HCT116 (cell line): ENCODE results near the gene LAMB4.

Experiments
- ATF3 ChIP-seq: IDR thresholded peaks from 2 replicates; pipeline ENCODE4 v1.6.1; 2012
- CEBPB ChIP-seq: IDR thresholded peaks from 2 replicates; pipeline ENCODE4 v1.6.1; 2012; ENCODE audit warnings: low read depth
- EGR1 ChIP-seq: IDR thresholded peaks from 2 replicates; pipeline ENCODE4 v1.6.1; 2012; ENCODE audit warnings: low read depth
- ELF1 ChIP-seq: IDR thresholded peaks from 2 replicates; pipeline ENCODE4 v1.6.1; 2012; ENCODE audit warnings: low read depth, borderline replicate concordance
- EZH2 ChIP-seq: fragments of 200-600 bp; sonication (generic); IDR thresholded peaks from 2 replicates; pipeline ENCODE4 v1.6.1; 2017; ENCODE audit warnings: antibody characterized with exemption, mixed run types
- EZH2phosphoT487 ChIP-seq: fragments of 200-600 bp; IDR thresholded peaks from 2 replicates; pipeline ENCODE4 v1.6.1; 2018; ENCODE audit warnings: antibody characterized with exemption, borderline replicate concordance
- MAX ChIP-seq: IDR thresholded peaks from 2 replicates; pipeline ENCODE4 v1.6.1; 2012
- POLR2A ChIP-seq: IDR thresholded peaks from 2 replicates; pipeline ENCODE4 v1.7.0; 2011; ENCODE audit warnings: borderline replicate concordance; ENCODE audit not compliant: insufficient read depth, insufficient read length; ENCODE audit errors: extremely low read depth
- POLR2AphosphoS5 ChIP-seq: IDR thresholded peaks from 2 replicates; pipeline ENCODE4 v1.6.1; 2011; ENCODE audit warnings: mild to moderate bottlenecking, low read depth, low read length, moderate library complexity
- RAD21 ChIP-seq: IDR thresholded peaks from 2 replicates; pipeline ENCODE4 v1.6.1; 2012; ENCODE audit warnings: low read depth, mild to moderate bottlenecking
- ZFX ChIP-seq: fragments of 450-650 bp; IDR thresholded peaks from 2 replicates; pipeline ENCODE4 v1.6.1; 2017
- TF ChIP-seq, protein P1 (sequence below): IDR thresholded peaks from 2 replicates; pipeline ENCODE4 v1.6.1; 2011; ENCODE audit warnings: mild to moderate bottlenecking, low read length, moderate library complexity; ENCODE audit not compliant: insufficient replicate concordance; ENCODE audit errors: extremely low read depth
- TF ChIP-seq, protein P2 (sequence below), 3 experiments: fragments of 200-600 bp in 1 of 3; sonication (generic) in 1 of 3; IDR thresholded peaks in 2 of 3; conservative IDR thresholded peaks in 1 of 3; 2 replicates each; pipeline ENCODE4 v1.5.1; 2012 to 2017; ENCODE audit warnings: low read depth in 2 of 3, low read length in 2 of 3, antibody characterized with exemption in 1 of 3, borderline replicate concordance in 1 of 3, control low read depth in 1 of 3, mild to moderate bottlenecking in 1 of 3, mixed read lengths in 1 of 3, mixed run types in 1 of 3, moderate library complexity in 1 of 3; ENCODE audit not compliant: insufficient read depth in 1 of 3
- TF ChIP-seq, protein P3 (sequence below): IDR thresholded peaks from 2 replicates; pipeline ENCODE4 v1.6.1; 2012; ENCODE audit warnings: low read depth

GRCh38 chr7:108059526-108059925 lies 70.6 kb downstream of the LAMB4 start:
- TF ChIP-seq, protein P1, sequence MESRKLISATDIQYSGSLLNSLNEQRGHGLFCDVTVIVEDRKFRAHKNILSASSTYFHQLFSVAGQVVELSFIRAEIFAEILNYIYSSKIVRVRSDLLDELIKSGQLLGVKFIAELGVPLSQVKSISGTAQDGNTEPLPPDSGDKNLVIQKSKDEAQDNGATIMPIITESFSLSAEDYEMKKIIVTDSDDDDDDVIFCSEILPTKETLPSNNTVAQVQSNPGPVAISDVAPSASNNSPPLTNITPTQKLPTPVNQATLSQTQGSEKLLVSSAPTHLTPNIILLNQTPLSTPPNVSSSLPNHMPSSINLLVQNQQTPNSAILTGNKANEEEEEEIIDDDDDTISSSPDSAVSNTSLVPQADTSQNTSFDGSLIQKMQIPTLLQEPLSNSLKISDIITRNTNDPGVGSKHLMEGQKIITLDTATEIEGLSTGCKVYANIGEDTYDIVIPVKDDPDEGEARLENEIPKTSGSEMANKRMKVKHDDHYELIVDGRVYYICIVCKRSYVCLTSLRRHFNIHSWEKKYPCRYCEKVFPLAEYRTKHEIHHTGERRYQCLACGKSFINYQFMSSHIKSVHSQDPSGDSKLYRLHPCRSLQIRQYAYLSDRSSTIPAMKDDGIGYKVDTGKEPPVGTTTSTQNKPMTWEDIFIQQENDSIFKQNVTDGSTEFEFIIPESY: no peak
- TF ChIP-seq POLR2A (no peak), EGR1 (no peak), RAD21 (no peak), EZH2 (no peak), MAX (no peak), ATF3 (no peak), EZH2phosphoT487 (no peak), ELF1 (no peak), CEBPB (no peak), ZFX (no peak), POLR2AphosphoS5 (no peak)
- TF ChIP-seq, protein P2, sequence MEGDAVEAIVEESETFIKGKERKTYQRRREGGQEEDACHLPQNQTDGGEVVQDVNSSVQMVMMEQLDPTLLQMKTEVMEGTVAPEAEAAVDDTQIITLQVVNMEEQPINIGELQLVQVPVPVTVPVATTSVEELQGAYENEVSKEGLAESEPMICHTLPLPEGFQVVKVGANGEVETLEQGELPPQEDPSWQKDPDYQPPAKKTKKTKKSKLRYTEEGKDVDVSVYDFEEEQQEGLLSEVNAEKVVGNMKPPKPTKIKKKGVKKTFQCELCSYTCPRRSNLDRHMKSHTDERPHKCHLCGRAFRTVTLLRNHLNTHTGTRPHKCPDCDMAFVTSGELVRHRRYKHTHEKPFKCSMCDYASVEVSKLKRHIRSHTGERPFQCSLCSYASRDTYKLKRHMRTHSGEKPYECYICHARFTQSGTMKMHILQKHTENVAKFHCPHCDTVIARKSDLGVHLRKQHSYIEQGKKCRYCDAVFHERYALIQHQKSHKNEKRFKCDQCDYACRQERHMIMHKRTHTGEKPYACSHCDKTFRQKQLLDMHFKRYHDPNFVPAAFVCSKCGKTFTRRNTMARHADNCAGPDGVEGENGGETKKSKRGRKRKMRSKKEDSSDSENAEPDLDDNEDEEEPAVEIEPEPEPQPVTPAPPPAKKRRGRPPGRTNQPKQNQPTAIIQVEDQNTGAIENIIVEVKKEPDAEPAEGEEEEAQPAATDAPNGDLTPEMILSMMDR (IDR thresholded peaks at IDR 0.05 in 2 of 3, conservative IDR thresholded peaks at IDR 0.05 in 1 of 3; ENCODE audit: borderline replicate concordance in 1 of 3, insufficient read depth in 1 of 3, low read depth in 2 of 3, low read length in 2 of 3): no peak
- TF ChIP-seq, protein P3, sequence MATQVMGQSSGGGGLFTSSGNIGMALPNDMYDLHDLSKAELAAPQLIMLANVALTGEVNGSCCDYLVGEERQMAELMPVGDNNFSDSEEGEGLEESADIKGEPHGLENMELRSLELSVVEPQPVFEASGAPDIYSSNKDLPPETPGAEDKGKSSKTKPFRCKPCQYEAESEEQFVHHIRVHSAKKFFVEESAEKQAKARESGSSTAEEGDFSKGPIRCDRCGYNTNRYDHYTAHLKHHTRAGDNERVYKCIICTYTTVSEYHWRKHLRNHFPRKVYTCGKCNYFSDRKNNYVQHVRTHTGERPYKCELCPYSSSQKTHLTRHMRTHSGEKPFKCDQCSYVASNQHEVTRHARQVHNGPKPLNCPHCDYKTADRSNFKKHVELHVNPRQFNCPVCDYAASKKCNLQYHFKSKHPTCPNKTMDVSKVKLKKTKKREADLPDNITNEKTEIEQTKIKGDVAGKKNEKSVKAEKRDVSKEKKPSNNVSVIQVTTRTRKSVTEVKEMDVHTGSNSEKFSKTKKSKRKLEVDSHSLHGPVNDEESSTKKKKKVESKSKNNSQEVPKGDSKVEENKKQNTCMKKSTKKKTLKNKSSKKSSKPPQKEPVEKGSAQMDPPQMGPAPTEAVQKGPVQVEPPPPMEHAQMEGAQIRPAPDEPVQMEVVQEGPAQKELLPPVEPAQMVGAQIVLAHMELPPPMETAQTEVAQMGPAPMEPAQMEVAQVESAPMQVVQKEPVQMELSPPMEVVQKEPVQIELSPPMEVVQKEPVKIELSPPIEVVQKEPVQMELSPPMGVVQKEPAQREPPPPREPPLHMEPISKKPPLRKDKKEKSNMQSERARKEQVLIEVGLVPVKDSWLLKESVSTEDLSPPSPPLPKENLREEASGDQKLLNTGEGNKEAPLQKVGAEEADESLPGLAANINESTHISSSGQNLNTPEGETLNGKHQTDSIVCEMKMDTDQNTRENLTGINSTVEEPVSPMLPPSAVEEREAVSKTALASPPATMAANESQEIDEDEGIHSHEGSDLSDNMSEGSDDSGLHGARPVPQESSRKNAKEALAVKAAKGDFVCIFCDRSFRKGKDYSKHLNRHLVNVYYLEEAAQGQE: no peak
